Measurements from ENCODE around the gene TMPRSS4.

DNA sequence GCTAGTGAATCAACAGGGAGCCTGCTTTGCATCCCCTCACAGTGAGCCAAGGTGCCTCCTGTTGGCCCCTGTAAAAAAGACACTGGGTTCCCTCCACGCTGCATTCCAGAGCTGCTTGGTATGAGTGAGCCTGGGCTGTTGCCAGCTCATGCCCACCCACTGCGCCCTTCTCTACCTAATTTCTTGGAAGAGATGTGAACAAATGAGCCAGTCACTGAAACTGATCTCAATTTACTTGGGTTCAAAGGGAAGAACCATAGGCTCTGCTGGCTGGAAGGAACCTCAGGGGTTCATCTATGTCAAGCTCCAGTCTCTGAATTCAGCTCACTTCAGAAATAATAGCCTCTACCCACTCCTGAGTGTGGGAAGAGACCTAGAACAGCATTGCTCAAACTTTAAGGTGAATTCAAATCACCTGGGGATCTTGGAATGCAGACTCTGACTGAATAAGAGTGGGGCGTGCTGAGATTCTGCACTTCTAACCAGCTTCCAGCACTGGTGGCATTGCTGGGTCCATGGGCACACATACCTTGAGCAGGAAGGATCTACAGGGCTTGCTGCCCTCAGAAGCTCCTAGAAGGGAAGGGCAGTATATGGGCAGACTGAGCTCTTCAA, 5.4 kb upstream of the TMPRSS4 start:
- TF ChIP-seq CTCF (conservative IDR thresholded peaks at IDR 0.05; ENCODE audit: low read depth, low read length) (no peak), EZH2 (IDR thresholded peaks at IDR 0.05; ENCODE audit: low read length, unreplicated experiment) (no peak)

Measured in PC-3 (cell line).